GM21529 (cell line): ENCODE measurements around the gene LIPE.
"Not testable (repeated sequence)": the region's sequence is repeated elsewhere in the genome, so short reads cannot be mapped to it uniquely, and the experiment has no call there.

Experiments
- ATAC-seq: cut with Tn5 transposase; IDR thresholded peaks from one replicate; pipeline ENCODE4 v1.9.1; 2021; ENCODE audit not compliant: unreplicated experiment

Gene LIPE, protein sequence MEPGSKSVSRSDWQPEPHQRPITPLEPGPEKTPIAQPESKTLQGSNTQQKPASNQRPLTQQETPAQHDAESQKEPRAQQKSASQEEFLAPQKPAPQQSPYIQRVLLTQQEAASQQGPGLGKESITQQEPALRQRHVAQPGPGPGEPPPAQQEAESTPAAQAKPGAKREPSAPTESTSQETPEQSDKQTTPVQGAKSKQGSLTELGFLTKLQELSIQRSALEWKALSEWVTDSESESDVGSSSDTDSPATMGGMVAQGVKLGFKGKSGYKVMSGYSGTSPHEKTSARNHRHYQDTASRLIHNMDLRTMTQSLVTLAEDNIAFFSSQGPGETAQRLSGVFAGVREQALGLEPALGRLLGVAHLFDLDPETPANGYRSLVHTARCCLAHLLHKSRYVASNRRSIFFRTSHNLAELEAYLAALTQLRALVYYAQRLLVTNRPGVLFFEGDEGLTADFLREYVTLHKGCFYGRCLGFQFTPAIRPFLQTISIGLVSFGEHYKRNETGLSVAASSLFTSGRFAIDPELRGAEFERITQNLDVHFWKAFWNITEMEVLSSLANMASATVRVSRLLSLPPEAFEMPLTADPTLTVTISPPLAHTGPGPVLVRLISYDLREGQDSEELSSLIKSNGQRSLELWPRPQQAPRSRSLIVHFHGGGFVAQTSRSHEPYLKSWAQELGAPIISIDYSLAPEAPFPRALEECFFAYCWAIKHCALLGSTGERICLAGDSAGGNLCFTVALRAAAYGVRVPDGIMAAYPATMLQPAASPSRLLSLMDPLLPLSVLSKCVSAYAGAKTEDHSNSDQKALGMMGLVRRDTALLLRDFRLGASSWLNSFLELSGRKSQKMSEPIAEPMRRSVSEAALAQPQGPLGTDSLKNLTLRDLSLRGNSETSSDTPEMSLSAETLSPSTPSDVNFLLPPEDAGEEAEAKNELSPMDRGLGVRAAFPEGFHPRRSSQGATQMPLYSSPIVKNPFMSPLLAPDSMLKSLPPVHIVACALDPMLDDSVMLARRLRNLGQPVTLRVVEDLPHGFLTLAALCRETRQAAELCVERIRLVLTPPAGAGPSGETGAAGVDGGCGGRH

DNA sequence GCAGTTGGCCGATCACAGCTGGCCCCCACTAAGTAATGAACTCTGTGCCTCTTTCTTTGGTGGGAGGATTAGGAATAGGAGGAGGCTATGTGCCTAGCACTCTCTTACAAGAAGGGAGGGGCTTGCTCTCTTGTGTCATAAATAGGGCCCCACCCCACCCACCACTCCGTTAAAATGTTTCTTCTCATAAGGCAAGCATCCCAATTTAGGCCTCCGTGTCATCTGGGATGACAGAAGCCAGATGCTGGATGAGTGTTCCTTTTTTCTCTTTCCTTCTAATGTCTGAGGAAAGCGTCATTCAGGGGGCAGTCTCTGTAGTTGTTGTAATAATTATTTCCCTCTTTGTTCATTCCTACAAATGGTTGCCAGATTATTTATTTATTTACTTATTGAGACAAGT, at the start of gene LIPE:
Gene LIPE (minus strand): TSS at position 76 of the 400 bp plus-strand sequence. CDS start 239 bp downstream, outside the sequence.
- ATAC-seq = no peak

DNA sequence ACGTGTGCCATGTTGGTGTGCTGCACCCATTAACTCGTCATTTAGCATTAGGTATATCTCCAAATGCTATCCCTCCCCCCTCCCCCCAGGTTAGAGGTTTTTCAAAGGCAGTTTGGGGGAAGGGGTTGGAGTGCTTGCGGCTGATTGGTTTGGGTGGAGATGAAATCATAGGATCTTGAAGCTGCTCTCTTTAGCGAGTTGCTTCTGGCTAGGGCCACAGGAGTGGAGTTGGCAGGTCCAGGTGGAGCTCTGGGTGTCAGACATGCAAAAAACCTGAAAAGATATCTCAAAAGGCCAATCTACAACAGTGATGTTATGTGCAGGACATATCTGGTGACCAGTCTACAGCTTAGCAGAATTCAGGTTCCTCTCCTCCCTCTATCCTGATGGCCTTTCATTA, 48.2 kb upstream of the LIPE start:
- no peak for ATAC-seq

DNA sequence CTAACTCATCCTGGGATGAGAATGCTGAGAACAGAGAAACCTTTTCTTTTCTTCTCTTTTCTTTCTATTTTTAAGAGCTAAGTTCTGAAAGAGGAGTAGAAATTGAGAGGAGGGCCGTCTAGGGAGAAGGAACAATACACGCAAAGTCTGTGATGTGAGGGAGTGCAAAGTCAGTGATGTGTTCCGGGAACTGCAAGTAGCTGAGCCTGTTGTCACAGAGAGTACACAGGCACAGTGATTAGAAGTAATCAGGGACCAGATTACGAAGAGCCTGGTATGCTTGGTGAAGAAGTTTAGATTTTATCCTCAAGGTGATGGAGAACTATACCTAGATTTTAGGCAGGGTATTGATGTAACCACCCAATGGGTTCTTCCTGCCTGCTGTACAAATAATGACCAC, 47.6 kb upstream of the LIPE start:
- ATAC-seq = no peak

DNA sequence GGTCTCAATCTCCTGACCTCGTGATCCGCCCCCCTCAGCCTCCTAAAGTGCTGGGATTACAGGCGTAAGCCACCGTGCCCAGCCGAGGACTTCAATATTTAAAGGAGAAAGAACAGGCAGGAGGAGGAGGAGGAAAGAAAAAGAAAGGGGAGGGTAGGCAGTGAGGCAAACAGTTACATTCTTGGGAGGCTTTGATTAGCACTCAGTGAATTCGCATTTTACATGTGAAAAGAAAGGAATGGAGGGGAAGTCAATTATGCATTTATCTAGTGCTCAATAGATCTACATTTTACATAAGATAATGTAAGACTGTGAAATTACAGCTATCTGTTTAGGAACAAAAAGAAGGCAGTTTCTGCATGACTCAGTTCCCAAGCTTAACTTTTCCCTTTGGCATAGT, 46.5 kb upstream of the LIPE start:
- no peak for ATAC-seq

DNA sequence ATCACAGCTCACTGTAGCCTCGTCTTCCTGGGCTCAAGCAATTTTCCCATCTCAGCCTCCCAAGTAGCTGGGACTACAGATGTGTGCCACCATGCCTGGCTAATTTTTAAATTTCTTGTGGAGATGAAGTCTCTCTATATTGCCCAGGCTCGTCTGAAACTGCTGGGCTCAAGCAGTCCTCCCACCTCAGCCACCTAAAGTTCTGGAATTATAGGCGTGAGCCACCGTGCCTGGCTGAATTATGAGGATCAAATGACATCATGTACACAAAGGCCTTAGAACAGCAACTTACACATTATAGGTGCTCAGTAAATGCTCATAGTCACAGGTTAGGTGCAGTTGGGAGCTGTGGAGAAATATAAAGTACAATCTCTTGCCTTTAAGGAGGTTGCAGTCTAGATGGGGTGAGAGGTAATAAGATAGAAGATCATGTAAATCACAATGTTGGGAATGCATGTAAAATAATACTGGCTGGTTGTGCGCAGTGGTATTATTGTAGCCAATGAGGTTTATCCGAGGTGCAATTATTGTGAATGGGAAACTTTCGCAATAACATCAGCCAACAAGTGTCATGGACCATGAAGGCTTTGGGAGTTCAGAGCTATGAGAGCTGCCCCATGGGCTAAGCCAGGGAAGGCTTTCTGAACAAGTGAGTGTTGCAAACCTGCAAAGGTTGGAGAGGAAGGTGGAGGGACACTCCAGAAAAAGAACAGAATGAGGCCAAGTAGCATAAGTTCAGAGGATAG, 45.4 kb upstream of the LIPE start:
- ATAC-seq = no peak

DNA sequence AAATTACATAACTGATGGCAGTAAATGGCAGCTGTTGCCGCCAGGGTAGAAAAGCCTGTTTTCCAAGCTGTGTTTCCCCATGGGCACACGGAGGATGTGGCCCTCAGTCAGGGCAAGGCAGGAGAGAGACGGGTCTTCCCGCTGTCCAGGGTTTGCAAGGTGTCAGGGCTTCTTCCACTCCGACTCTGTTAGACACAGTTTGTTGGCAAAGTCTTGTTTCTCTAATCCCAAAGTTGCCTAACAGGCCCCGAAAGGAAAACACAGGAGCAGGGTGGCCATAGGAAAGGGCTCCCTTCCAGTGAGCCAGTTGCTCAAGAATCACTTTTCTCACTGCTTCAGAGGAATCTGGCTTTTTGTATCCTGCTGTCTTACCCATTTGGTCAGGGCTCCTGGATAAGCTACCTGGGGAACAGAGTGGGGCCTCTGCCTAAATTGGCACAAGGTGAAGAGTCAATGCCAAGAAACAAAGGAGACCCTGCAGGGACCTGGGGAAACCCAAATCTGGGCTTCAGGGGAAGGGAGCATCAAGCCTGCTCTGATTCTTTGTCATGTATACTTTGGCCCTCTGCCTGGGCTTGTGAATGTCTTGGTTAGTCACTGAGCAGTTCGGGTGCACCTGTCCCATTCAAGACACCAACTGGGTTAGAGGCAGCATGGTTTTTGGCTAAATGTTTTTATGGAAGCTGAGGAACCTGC, 44.5 kb upstream of the LIPE start:
- no peak for ATAC-seq

DNA sequence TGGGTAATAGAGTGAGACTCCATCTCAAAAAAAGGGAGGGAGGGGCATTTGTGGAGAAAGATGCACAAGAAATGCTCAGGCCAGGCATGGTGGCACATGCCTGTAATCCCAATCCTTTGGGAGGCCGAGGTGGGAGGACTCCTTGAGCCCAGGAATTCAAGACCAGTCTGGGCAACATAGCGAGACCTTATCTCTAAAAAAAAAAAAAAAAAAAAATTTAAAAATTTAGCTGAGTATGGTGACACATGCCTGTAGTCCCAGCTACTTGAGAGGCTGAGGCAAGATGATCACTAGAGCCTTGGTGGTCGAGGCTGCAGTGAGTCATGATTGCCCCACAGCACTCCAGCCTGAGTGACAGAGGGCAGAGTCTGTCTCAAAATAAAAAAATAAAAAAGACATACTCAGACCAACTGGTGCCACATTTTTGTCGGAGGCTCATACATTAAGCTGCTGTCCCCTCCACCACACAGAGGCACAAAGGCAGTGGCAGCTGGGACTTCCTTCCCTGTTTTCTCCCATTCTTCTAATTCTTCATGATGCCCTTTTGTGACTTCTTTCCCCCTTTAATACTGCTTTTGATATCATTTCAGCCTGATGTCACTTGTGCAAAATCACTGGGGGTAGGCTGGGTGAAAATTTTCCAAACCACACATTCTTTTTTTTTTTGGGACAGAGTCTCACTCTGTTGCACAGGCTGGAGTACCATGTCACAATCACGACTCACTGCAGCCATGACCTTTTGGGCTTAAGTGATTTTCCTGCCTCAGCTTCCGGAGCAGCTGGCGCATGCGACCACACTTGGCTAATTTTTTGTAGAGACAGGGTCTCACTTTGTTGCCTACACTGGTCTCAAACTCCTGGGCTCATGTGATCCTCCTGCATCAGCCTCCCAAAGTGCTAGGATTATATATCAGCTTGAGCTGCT, 42.4 kb upstream of the LIPE start:
- ATAC-seq = no peak

DNA sequence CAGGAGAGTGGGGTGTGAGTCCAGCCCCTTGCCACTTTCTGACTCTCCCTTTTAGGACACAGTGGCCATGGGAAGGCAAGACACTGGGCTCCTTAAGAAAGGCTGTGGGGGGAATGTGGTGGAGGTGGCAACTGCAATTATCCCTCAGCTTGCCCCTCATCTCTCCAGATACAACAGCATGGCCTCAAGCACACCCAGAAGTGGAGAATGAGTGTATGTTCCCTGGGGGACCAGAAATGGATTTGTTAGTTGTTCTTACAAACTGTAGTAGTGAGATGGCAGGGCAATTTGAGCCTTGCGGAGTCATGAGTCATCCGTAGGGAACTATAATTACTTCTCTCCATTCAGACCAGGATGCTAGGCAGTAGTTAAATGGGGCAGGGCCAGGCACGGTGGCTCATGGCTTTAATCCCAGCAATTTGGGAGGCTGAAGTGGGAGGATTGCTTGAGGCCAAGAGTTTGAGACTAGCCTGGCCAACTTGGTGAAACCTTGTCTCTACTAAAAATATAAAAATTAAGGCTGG, 41.1 kb upstream of the LIPE start:
- no peak for ATAC-seq

DNA sequence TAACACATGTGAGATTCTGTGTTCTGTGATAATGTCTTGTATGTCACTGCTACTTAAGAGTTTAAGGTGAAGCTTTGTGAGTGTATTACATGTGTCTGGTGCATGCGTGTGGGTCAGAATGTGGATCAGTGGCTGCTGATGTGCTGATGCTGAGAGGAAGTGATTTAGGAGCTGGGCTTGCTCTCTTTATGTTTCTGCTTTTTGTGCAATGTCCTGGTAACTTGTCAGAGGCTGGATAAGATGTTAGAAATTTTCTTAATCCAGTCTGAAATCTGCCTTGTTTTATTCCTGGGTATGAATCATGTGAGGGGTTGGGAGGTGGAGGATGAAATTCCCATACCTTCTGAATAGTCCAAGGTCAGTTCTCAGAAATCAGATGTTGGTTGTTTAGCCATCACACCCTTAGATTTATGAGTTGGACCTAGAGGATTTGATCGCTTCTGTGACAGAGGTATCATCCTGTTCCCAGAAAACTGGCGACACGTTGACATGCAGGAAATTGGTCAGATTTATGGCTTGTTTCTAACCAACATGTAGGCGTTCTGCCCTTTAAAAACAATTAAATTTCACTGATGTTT, 40.1 kb upstream of the LIPE start:
- ATAC-seq = no peak

DNA sequence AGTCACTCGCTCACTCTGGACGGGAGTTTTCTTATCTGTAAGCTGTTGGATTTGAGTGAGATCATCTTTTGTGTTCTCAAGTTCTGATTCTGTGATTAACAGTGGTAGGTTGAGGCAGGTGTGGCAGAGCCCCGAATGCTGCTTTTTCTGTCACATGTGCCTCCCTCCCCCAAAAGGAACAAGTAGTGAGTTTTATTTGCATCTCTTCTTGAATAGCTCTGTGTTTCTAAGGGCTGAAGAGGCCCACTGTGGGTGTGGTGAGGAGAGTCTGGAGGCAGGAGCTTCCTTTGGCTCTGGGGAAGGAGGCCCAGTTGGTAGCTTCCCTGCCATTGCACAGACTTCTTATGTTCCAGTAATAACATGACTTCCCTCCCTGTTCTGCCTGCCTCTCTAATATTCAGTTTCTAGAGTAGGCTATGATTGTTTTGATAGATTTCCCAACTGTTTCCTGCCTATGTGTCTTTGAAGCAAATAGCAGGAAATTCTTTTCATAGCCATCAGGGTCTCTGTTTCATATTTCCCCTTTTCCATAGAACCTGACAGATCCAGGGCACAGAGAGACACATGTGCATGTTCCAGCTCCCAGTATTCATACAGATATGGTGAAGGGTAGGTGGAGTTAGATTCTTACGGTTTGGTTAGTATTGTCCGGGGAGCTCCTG, 39.5 kb upstream of the LIPE start:
- no peak for ATAC-seq

DNA sequence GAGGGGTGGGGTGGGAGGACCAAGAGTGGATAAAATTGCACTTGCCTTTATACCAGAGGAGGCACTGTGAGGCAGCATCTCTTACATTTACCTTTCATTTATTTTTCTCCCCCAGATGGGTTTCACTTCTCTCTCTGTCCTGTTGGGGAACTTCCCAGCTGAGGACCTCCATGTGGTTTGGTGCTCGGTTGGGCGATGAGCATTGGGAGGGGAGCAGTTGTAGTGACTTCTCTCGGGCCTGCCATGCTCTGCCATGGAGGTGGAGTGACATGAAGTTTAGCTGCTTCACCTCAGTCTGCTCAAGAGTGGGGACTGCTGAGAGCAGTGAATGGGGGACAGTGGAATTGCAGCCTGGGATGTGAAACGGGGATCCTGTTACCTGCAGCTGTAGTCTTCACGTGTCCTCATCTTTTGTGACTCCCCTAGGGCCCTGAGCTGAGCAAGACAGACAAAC, 38.7 kb upstream of the LIPE start:
- peak; percentile 72 for ATAC-seq

DNA sequence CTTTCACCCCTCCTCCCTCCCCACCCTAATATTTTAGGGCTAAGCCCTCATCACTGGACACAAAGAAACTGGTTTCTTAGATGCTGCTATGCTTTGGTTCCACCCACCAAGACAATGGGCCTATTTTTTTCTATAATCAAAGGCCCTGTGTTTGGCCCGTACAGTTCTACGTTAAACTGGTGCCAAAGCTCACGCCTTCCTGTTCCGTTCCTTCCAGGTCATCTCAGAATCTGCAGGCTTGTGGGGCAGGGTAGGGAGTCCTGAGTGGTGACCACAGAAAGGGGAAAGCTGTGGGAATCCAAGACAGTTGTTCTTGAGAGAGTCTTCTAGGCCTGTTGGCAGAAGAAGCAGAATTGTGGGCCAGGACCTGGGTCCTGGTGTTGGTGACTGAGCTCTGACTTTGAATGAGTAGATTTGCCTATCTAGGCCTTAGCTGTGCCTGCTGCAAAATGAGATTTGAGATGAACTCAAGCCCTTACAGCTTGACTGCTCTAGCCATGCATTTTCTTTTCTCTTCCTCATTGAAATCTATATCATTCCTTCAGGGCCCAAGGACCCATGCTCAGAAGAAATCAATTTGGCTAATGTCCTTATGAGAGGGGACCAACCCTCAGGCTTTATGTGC, 34.6 kb upstream of the LIPE start:
- no peak for ATAC-seq

DNA sequence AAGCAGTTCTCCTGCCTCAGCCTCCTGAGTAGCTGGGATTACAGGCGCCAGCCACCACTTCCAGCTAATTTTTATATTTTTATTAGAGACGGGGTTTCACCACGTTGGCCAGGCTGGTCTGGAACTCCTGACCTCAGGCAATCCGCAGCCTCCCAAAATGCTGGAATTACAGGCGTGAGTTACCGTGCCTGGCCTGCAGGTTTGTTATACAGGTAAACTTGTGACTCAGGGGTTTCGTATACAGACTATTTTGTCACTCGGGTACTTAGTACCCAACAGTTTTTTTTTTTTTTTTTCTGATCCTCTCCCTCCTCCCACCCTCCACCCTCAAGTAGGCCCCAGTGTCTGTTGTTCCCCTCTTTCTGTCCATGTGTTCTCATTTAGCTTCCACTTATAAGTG, 34.0 kb upstream of the LIPE start:
- not testable (repeated sequence) for ATAC-seq

DNA sequence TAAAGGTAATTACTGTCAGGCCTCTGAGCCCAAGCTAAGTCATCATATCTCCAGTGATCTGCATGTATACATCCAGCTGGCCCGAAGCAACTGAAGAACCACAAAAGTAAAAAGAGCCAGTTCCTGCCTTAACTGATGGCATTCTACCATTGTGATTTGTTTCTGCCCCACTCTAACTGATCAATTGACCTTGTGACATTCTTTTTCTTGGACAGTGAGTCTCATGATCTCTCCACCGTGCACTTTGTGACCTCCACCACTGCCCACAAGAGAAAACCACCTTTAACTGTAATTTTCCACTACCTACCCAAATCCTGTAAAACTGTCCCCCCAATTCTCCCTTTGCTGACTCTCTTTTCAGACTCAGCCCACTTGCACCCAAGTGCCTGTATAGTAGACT, 32.7 kb upstream of the LIPE start:
- ATAC-seq = no peak

DNA sequence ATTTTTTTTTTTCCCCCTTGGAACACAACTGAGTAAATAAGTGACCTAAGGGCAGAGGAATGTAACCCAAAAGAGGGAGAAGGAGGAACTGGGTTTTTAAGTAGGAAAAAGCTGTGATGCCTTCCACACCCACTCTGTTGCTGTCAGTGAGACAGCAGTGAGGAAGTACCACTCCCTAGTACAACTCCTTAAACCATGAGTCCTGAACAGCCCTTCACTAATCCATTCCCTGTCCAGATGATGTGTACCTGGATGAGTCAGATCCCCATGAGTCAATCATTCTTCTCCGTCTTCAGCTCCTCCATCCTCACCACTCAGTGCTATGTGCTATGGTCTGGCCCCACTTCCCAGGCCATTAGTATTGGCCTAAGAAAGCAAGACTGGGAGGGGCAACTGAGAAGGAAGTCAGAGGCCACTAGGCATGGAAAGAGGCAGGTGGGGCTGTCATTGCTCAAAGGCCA, 28.5 kb upstream of the LIPE start:
- no peak for ATAC-seq

DNA sequence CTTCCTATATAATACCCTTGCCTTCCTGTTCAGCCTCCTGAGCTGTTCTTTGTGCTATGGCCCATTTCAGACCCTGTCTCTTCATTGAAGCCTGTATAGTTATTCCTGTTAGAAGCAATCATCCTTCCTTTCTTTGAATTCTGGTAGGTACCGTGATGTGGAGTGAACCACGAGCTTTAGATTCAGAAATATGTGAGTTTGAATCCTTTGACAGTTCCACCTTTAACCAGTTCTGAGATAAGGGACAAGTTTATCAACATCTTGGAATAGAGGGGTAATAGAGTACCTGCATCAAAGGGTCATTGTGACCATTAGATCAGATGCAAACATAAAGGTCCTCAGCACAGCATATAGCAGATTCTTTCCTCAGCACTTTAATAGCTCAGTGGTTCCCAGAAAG, 27.9 kb upstream of the LIPE start:
- no peak for ATAC-seq

DNA sequence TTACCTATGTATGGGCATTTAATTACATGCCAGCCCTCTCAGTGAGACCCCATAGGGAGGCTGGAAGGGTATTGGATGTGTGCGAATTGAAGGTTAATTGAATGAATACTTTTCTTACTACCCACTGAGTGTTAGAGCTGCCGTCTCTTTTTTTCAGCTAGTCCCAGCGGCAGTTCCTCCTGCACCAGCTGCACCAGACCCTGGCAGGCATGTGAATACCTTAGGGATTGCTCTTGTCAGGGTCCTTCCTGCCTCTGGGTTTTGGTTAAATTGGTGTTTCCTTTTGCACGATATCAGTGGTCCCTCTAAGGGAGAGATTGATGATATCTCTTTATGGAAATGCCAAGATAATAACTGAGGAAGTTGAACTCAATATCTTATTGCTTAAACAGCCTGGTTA, 25.4 kb upstream of the LIPE start:
- no peak for ATAC-seq
